Activated CD4-positive, alpha-beta T cell treated with anti-CD3 and anti-CD28 coated beads, Interleukin-2, amount 10 ng/mL, durations not matched to agents 7 days and 5 days (primary cell): ENCODE data around the gene TRAF3. TPM values are rescaled to one million over a fixed set of nuclear protein-coding genes. Genes with fewer than 3 reads are reported as not detected.

Experiments used
- CTCF ChIA-PET: fragments of 350-600 bp; sonication (Branson Sonifier 250); formaldehyde crosslinking; loops from one replicate; lab custom pipeline; 2021; ENCODE audit warnings: antibody characterized with exemption; lab: Charles Lee
- POLR2A ChIA-PET: fragments of 350-600 bp; sonication (Branson Sonifier 250); formaldehyde crosslinking; loops from one replicate; lab custom pipeline; 2021; ENCODE audit warnings: antibody characterized with exemption; lab: Charles Lee
- DNase-seq: peaks from one replicate; pipeline ENCODE4 v3.0.0-alpha.2; 2020
- H3K27ac Mint-ChIP-seq: one replicate; pipeline ENCODE4 v1.8.0; 2021; ENCODE audit warnings: mild to moderate bottlenecking, moderate library complexity, mixed read lengths
- H3K27me3 Mint-ChIP-seq: one replicate; pipeline ENCODE4 v1.8.0; 2021; ENCODE audit warnings: mixed read lengths
- H3K36me3 Mint-ChIP-seq: one replicate; pipeline ENCODE4 v1.8.0; 2021; ENCODE audit warnings: low read depth, mixed read lengths
- H3K4me1 Mint-ChIP-seq: one replicate; pipeline ENCODE4 v1.8.0; 2021; ENCODE audit warnings: mixed read lengths
- H3K4me3 Mint-ChIP-seq: one replicate; pipeline ENCODE4 v1.8.0; 2021; ENCODE audit warnings: mild to moderate bottlenecking, moderate library complexity, mixed read lengths
- H3K9me3 Mint-ChIP-seq: one replicate; pipeline ENCODE4 v1.8.0; 2021; ENCODE audit warnings: mixed read lengths
- total RNA-seq, 2 experiments: library from RNA; stranded (reverse); gene quantifications; one replicate each; pipeline ENCODE4 v1.2.3, GENCODE V29; 2021

Gene TRAF3
- total RNA-seq, 2 experiments from 2014 or later: 38.9 to 40.2 TPM

DNA sequence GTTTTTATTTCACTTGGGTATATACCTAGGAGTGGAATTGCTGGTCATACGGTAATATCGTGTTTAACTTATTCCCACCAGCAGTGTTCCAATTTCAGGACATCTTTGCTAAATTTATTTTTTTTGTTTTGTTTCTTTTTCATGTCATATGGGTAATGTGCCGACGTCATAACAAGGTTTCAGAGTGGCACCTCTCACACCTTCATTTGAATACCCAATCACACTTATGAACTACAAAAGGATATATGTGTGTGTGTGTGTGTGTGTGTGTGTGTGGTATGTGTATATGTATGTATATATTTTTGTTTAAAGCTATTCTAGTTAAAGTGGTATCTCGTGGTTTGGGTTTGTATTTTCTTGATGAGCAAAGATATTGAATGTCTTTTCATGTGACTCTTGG lies 12.1 kb downstream of the TRAF3 start:
- ChIA-PET POLR2A (no interaction called here), CTCF (no interaction called here)
- Mint-ChIP-seq H3K36me3 (peaks cover 41% of the 10 kb centered on the region), H3K9me3 (peaks cover 26% of the 10 kb centered on the region), H3K4me1 (peaks cover 64% of the 10 kb centered on the region), H3K27me3 (no peaks in the 10 kb centered on the region), H3K27ac (no peak overlapping the region), H3K4me3 (no peak overlapping the region)
- no peak for DNase-seq

DNA sequence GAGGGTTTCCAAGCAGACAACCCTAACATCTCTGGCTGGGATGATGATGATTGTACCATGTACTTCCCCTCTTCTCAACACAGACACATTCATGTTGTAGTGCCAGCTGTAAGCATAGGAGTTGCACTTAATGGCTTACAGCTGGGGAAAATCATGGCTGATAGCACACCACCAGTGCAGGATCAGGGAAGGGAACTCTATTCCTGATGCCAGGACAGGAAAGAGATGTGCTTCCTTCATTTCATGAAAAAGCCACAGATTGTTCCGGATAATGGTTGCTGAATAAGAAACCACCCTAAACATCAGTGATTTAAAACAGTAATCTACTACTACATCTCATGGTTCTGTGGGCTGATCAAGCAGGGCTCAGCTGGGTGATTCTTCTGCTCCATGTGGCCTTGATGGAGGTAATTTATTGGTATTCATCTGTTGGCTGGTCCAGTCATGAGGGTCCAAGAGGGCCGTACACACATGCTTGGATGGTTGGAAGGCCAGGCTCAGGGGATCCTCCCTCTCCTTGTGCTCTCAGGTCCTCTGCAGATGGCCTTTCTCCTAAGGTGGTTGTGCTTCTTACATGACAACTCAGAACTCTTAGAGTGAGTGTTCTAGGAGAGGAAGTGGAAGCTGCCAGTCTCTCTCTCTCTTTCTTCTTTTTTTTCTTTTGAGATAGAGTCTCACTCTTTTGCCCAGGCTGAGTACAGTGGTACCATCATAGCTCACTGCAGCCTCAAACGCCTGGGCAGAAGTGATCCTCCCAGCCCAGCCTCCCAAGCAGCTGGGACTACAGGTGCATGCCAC lies 16.5 kb downstream of the TRAF3 start:
- no peak overlapping the region for H3K4me3 Mint-ChIP-seq
- peaks cover 54% of the 10 kb centered on the region for H3K4me1 Mint-ChIP-seq
- CTCF ChIA-PET: interaction anchor here (1.3 to 2.3 kb wide), 4 partner anchors 9 to 19 kb away, joined by 3 to 8 read pairs (median 6); no protein-coding TSS in a partner anchor
- peak overlapping the region; percentile 62 for H3K27ac Mint-ChIP-seq
- no peaks in the 10 kb centered on the region for H3K27me3 Mint-ChIP-seq
- H3K9me3 Mint-ChIP-seq: peaks cover 26% of the 10 kb centered on the region
- no peak for DNase-seq
- POLR2A ChIA-PET: no interaction called here
- H3K36me3 Mint-ChIP-seq: peaks cover 43% of the 10 kb centered on the region

DNA sequence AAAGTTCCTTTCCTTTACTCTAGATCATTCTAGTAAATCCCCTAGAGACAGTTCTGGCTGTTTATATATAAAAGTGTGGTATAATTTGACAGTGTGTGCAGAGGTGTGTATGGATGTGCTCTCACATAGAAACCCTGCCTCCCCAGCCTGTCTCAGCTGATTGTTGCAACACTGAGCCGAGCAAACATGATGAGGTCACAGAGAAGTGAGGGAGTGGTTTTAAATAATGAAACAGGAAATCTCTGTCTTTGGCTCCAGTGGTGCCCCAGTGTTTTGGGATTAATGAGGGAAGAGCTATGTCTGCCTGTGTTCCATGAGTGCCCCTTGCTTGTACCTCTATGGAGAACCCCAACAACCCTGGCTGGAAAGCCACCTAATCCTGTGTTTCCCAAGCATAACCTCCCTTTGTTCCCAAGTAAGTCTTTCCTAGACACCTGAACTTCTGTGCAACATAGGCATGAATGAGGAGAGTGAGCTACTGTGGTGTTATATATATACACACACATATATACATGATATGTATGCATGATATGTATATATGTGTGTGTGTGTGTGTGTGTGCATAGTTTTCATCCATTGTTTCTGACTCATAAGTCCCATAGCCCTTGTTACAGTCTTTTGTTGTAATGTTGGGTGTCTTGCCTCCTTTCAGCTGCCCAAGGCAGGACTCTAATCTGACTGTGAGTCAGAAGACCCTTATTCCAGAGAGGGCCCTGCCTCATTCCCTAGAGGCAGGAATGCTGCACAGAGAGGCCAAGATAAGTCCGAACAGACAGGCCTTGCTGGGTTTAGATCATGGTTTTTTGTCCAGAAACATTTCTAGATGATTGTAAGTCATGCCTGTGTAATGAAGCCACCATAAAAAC lies 18.0 kb downstream of the TRAF3 start:
- peaks cover 38% of the 10 kb centered on the region for H3K36me3 Mint-ChIP-seq

DNA sequence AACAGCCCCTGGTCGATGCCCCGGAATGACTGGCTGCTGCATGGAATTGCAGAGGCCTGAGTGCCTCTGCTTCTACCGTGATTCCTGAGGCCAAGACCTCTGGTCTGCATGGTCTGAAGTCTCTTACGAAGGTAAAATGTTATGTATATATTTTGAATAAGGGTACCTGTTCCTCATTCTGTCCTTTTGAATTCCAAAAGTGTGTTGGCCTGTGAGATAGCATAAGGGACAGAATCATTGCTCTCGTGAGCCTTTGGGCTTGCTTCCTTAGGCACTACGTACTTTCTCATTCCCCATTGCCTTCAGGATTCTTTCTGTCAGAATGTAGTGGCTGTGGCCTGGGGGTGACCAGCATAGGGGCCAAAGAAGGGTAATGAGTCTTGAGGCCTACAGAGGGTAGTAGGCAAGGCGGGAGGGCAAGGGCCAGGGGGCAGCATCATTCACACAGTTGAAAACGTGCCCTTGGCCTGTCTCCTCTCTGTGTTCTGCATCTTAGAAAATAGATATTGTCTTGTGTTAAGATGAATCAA lies 19.5 kb downstream of the TRAF3 start:
- CTCF ChIA-PET: interaction anchor here (0.6 to 2.7 kb wide), 4 partner anchors 11 to 1967 kb away, joined by 3 to 7 read pairs (median 4); no protein-coding TSS in a partner anchor
- H3K27me3 Mint-ChIP-seq: no peaks in the 10 kb centered on the region
- no peak overlapping the region for H3K4me3 Mint-ChIP-seq
- POLR2A ChIA-PET: no interaction called here
- H3K9me3 Mint-ChIP-seq: peaks cover 11% of the 10 kb centered on the region
- peaks cover 28% of the 10 kb centered on the region for H3K36me3 Mint-ChIP-seq
- H3K4me1 Mint-ChIP-seq: peaks cover 46% of the 10 kb centered on the region
- H3K27ac Mint-ChIP-seq: no peak overlapping the region
- no peak for DNase-seq

More for the DNA sequence above, 18.0 kb downstream of the TRAF3 start:
- DNase-seq: peak; percentile 65
- H3K4me3 Mint-ChIP-seq: no peak overlapping the region
- peak overlapping the region; percentile 65 for H3K27ac Mint-ChIP-seq
- H3K27me3 Mint-ChIP-seq: no peaks in the 10 kb centered on the region
- ChIA-PET CTCF (interaction anchor here (0.5 to 2.3 kb wide), 4 partner anchors 11 to 20 kb away, joined by 3 to 8 read pairs (median 5); no protein-coding TSS in a partner anchor), POLR2A (interaction anchor here (0.6 kb wide), 1 partner anchor 30 kb away, joined by 3 read pairs; no protein-coding TSS in a partner anchor)
- peaks cover 53% of the 10 kb centered on the region for H3K4me1 Mint-ChIP-seq
- peaks cover 21% of the 10 kb centered on the region for H3K9me3 Mint-ChIP-seq

DNA sequence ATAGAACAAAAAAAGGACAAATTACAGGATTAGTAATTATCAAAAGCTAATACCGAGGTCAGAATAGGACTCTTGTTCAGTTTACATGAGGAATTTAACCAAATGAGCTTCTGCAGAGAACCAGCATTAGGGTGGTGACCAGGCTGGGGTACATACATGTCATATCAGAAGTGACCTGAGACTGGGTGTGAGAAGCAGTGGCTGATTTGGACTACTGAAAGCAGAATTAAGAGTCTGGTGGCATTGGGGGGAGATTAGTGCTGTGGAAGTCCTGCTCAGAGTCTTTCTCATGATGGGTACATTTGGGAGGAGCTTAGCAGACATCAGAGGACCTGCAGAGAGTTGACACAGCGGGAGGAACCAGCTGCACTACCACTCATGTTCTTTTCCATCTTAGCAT lies 21.7 kb downstream of the TRAF3 start:
- H3K36me3 Mint-ChIP-seq: peaks cover 18% of the 10 kb centered on the region
- H3K27ac Mint-ChIP-seq: no peak overlapping the region
- no peak overlapping the region for H3K4me3 Mint-ChIP-seq
- H3K4me1 Mint-ChIP-seq: peaks cover 47% of the 10 kb centered on the region
- ChIA-PET POLR2A (no interaction called here), CTCF (interaction anchor here (0.6 to 2.7 kb wide), 3 partner anchors 18 to 47 kb away, joined by 4 to 7 read pairs (median 4); no protein-coding TSS in a partner anchor)
- peaks cover 1% of the 10 kb centered on the region for H3K9me3 Mint-ChIP-seq
- H3K27me3 Mint-ChIP-seq: no peaks in the 10 kb centered on the region
- DNase-seq: no peak

DNA sequence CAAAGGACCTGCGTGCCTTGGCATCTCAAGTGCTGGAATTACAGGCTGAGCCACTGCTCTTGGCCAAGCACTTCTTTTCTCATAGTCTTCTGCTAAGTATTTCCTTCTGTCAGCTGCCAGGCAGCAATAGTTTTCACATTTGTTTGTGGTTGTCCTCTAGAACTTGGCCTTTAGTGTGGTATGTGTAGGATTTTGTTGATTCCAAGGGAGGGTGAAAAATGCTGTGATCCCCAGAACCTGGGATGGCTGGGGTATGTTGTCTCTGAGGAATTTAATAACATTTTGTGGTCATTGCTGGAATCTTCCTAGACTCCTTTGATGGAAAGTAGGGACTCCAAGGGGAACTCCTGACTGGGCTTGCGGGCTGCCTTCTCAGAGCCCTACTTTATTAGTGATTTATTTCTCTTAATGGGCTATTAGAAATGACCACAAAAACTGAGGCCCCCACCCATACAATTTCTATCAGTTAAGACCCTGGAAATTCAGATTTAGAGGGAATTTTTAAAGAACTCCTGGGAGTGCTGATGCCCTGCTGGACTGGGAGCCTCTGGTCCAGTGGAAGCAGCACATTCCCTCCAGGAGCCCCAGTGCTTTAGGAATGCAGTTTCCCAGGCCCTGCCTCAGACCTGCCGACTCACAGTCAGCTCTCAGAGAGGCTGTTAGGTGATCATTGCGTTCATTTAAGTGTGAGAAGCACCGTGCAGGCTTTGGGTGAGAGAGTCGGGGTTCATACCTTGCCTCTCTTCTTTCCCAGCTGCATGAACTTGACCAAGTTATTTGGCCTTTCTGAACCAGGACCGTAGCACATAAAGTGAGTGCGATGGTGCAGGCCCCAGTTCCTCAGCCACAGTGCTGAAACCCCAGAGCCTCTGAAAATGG lies 22.7 kb downstream of the TRAF3 start:
- POLR2A ChIA-PET: no interaction called here
- CTCF ChIA-PET: interaction anchor here (1.5 kb wide), 1 partner anchor 17 kb away, joined by 4 read pairs; no protein-coding TSS in a partner anchor

DNA sequence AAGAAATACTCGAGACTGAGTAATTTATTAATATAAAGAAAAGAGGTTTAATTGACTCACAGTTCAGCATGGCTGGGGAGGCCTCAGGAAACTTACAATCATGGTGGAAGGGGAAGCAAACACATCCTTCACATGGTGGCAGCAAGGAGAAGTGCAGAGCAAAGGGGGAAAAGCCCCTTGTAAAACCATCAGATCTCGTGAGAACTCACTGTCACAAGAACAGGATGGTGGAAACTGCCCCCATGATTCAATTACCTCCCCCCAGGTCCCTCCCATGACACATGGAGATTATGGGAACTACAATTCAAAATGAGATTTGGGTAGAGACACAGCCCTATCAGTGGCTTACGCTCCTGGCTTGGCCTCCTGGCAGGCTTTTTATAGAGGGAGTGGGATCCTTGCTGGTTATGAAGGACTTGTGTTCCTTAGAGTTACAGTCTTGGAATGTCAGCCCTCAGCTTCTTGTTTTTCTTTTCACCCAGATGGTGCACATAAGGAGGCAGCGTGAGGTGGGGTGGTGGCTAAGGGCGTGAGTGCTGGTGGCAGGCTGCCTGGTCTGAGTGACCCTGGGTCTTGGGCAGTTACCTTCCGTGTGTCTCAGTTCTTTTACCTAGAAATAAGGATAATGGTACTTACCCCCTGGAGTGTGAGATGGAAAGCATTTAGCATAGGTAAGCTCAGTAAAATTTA lies 25.7 kb downstream of the TRAF3 start:
- Mint-ChIP-seq H3K4me1 (peaks cover 65% of the 10 kb centered on the region), H3K36me3 (peaks cover 14% of the 10 kb centered on the region), H3K27me3 (no peaks in the 10 kb centered on the region), H3K4me3 (no peak overlapping the region), H3K27ac (peak overlapping the region; percentile 73), H3K9me3 (no peaks in the 10 kb centered on the region)
- ChIA-PET POLR2A (interaction anchor here (0.6 kb wide), 1 partner anchor 11 kb away, joined by 5 read pairs; no protein-coding TSS in a partner anchor), CTCF (interaction anchor here (0.6 to 1.6 kb wide), 4 partner anchors 9 to 44 kb away, joined by 3 to 6 read pairs (median 4); no protein-coding TSS in a partner anchor)
- DNase-seq: no peak

More for the DNA sequence above, 22.7 kb downstream of the TRAF3 start:
- Mint-ChIP-seq H3K27ac (no peak overlapping the region), H3K36me3 (peaks cover 12% of the 10 kb centered on the region), H3K4me1 (peaks cover 48% of the 10 kb centered on the region), H3K4me3 (no peak overlapping the region), H3K9me3 (no peaks in the 10 kb centered on the region), H3K27me3 (no peaks in the 10 kb centered on the region)
- no peak for DNase-seq

DNA sequence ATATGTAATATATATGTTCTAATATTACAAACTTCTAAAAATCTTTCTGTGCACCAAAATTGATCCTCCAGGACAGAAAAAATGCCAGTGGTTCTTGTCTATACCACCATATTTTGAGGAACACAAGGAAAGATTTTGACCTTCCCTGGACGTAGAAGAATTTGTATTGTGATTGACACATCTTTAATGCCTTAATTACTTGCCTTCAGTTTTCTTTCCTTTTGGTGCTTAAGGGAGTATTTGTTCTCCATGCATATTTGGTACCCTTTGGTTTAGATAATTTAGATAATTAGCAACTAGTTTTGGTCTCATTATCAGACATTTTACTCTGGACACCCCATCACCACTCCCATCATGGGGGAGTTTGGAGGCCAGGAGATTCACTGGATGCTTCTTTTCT lies 27.6 kb downstream of the TRAF3 start:
- peaks cover 11% of the 10 kb centered on the region for H3K36me3 Mint-ChIP-seq
- ChIA-PET CTCF (interaction anchor here (1.4 to 1.6 kb wide), 2 partner anchors 11 to 71 kb away, joined by 3 to 6 read pairs; no protein-coding TSS in a partner anchor), POLR2A (no interaction called here)
- DNase-seq: no peak
- H3K4me3 Mint-ChIP-seq: peak overlapping the region; percentile 61
- no peaks in the 10 kb centered on the region for H3K27me3 Mint-ChIP-seq
- H3K9me3 Mint-ChIP-seq: no peaks in the 10 kb centered on the region
- H3K27ac Mint-ChIP-seq: peak overlapping the region; percentile 89
- H3K4me1 Mint-ChIP-seq: peaks cover 59% of the 10 kb centered on the region

DNA sequence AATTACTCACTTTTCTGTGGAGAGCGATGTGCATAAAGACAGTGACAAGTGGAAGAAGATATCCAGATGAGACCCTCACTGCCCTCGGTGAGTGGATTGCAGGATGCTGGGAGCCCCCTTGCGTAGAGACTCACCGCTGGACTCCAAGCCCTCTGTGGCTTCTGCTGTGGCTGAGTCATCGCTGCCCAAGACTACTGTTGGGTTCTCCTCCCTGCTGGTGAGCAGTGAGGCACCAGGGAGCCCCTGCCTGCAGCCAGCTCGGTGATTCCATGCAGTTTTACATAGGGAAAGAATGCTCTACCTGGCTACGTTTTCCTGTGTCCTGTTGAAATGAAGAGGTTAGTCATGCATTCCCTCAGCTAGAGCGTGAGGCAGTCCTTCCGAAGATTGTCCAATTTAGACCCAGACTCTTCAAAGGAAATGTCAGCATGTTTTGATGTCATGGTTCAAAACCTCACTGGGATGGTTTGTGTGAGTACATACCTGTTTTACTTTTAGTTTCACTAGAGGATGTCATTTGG lies 28.2 kb downstream of the TRAF3 start:
- POLR2A ChIA-PET: no interaction called here
- H3K27ac Mint-ChIP-seq: peak overlapping the region; percentile 89
- CTCF ChIA-PET: interaction anchor here (1.4 kb wide), 1 partner anchor 70 kb away, joined by 3 read pairs; no protein-coding TSS in a partner anchor

DNA sequence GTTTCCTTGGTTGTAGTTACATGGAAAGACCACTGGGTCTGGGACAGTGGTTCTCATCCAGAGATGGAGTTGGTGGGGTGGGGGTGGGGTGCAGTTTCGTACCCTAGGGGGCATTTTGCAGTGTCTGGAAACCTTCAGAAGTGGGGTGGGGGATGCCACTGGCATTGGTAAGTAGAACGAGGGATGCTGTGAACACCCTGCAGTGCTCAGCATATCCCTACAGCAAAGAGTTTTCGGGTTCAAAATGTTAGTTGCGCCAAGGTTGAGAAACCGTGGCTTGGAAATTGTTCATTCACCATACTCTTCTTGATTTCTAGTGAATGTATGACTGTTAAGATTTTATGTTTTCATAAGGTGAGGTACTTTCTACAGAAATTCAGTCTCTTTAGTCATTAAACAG lies 28.7 kb downstream of the TRAF3 start:
- CTCF ChIA-PET: interaction anchor here (1.1 to 3.0 kb wide), 3 partner anchors 11 to 70 kb away, joined by 3 to 9 read pairs (median 4); no protein-coding TSS in a partner anchor
- no peak for DNase-seq
- H3K4me1 Mint-ChIP-seq: peaks cover 68% of the 10 kb centered on the region
- H3K27ac Mint-ChIP-seq: peak overlapping the region; percentile 89
- no peaks in the 10 kb centered on the region for H3K9me3 Mint-ChIP-seq
- H3K4me3 Mint-ChIP-seq: peak overlapping the region; percentile 61
- H3K36me3 Mint-ChIP-seq: peaks cover 9% of the 10 kb centered on the region
- no peaks in the 10 kb centered on the region for H3K27me3 Mint-ChIP-seq
- POLR2A ChIA-PET: no interaction called here

More for the DNA sequence above, 28.2 kb downstream of the TRAF3 start:
- H3K9me3 Mint-ChIP-seq: no peaks in the 10 kb centered on the region
- H3K36me3 Mint-ChIP-seq: peaks cover 11% of the 10 kb centered on the region
- H3K4me3 Mint-ChIP-seq: peak overlapping the region; percentile 61
- H3K4me1 Mint-ChIP-seq: peaks cover 64% of the 10 kb centered on the region
- peak; percentile 62 for DNase-seq
- H3K27me3 Mint-ChIP-seq: no peaks in the 10 kb centered on the region

DNA sequence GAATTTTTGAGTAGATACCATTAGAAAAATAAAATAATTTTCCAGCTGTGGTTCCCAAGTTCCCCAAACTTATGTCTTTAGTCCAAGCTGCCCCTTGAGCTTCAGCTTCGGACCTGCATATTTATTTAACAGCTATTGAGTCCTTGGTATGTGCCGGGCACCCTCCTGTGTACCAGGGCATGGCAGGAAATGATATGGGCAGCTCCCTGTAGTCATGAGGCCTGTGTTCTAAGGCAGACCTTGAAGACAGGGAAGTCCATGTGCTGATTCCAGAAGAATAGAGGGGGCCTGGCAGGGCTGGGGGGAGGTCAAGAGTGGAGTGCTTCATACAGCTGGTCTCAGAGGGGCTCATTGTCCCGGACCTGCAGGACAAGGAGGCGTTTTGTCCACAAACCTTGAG lies 29.2 kb downstream of the TRAF3 start:
- CTCF ChIA-PET: interaction anchor here (1.1 to 3.0 kb wide), 3 partner anchors 11 to 69 kb away, joined by 3 to 9 read pairs (median 4); no protein-coding TSS in a partner anchor
- H3K4me1 Mint-ChIP-seq: peaks cover 70% of the 10 kb centered on the region
- H3K4me3 Mint-ChIP-seq: no peak overlapping the region
- H3K36me3 Mint-ChIP-seq: peaks cover 9% of the 10 kb centered on the region
- H3K9me3 Mint-ChIP-seq: no peaks in the 10 kb centered on the region
- no peaks in the 10 kb centered on the region for H3K27me3 Mint-ChIP-seq
- DNase-seq: no peak
- H3K27ac Mint-ChIP-seq: peak overlapping the region; percentile 89
- POLR2A ChIA-PET: no interaction called here
